ENCODE data around the gene OPRM1. TPM values are rescaled to one million over a fixed set of nuclear protein-coding genes. Genes with fewer than 3 reads are reported as not detected.

OPRM1 gene
- total RNA-seq, 3 donors from 2014 or later: not detected

DNA sequence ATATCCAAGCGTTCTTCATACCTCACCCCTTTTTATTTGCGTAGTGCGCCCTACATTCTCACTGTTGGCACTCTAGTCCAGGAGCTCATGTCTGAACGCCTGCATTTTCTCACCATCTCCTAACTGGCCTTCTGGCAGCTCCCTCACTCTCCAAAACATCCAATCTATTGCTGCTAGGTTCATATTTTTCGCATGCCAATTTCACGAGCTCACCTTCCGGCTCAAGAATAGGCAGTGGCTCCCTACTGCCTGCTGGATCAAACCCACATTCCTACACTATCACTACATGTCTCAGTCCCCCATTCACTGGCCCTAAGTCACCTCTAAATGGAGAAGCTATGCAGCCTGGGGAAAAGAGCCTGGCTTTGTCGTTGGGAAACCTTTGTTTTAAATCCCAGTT is 202.5 kb downstream of the OPRM1 start:
- Histone ChIP-seq H3K27ac (no peak overlapping the region), H3K36me3 (no peaks in the 10 kb centered on the region), H3K9me3 (no peaks in the 10 kb centered on the region), H3K27me3 (no peaks in the 10 kb centered on the region), H3K4me3 (no peak overlapping the region), H3K4me1 (no peaks in the 10 kb centered on the region)
- intact Hi-C loops (cut with DNase I; ENCODE audit: low total_unique reads): loop anchor here (10.0 kb wide), 1 partner anchor 927 kb away; no protein-coding TSS in a partner anchor
- DNase-seq (ENCODE audit: low spot score in 2 of 2): no peak
- TF ChIP-seq POLR2A (IDR thresholded peaks at IDR 0.05) (no peak), POLR2AphosphoS5 (IDR thresholded peaks at IDR 0.05) (no peak)
- TF ChIP-seq, protein P1, sequence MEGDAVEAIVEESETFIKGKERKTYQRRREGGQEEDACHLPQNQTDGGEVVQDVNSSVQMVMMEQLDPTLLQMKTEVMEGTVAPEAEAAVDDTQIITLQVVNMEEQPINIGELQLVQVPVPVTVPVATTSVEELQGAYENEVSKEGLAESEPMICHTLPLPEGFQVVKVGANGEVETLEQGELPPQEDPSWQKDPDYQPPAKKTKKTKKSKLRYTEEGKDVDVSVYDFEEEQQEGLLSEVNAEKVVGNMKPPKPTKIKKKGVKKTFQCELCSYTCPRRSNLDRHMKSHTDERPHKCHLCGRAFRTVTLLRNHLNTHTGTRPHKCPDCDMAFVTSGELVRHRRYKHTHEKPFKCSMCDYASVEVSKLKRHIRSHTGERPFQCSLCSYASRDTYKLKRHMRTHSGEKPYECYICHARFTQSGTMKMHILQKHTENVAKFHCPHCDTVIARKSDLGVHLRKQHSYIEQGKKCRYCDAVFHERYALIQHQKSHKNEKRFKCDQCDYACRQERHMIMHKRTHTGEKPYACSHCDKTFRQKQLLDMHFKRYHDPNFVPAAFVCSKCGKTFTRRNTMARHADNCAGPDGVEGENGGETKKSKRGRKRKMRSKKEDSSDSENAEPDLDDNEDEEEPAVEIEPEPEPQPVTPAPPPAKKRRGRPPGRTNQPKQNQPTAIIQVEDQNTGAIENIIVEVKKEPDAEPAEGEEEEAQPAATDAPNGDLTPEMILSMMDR (IDR thresholded peaks at IDR 0.05): no peak

DNA sequence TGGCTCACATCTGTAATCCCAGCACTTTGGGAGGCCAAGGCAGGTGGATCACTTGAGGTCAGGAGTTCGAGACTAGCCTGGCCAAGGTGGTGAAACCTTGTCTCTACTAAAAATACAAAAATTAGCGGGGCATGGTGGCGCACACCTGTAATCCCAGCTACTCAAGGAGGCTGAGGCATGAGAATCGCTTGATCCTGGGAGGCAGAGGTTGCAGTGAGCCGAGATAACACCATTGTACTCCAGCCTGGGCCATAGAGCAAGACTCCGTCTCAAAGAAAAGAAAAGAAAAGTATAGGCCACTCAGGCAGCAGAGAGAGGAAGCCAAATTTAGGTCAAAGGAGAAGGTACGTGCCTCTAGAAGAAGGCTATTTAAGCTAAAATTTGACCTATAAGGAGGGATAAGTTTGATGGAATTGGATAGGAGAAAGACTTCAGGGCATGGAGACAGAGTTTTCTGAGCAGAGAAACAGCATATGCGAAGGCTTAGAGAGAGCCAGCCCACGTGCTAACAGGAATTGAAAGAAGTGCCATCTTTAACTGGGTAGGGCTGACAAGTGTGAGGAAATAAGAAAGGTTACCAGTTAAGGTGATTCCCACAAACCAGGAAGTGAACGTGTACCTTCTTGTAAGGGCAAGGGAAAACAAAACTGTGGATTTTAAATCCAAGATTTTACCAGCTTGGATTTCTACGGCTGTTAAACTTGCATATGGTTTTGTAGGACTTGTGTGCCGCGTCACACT is 203.7 kb downstream of the OPRM1 start:
- Histone ChIP-seq H3K4me1 (no peaks in the 10 kb centered on the region), H3K36me3 (no peaks in the 10 kb centered on the region), H3K9me3 (no peaks in the 10 kb centered on the region), H3K27me3 (no peaks in the 10 kb centered on the region), H3K4me3 (no peak overlapping the region), H3K27ac (no peak overlapping the region)
- intact Hi-C loops (cut with DNase I; ENCODE audit: low total_unique reads): loop anchor here (10.0 kb wide), 1 partner anchor 928 kb away; no protein-coding TSS in a partner anchor
- no peak for TF ChIP-seq POLR2AphosphoS5 (IDR thresholded peaks at IDR 0.05)
- TF ChIP-seq POLR2A (IDR thresholded peaks at IDR 0.05): no peak
- TF ChIP-seq, protein P1 (IDR thresholded peaks at IDR 0.05): no peak
- DNase-seq (ENCODE audit: low spot score in 2 of 2): no peak

DNA sequence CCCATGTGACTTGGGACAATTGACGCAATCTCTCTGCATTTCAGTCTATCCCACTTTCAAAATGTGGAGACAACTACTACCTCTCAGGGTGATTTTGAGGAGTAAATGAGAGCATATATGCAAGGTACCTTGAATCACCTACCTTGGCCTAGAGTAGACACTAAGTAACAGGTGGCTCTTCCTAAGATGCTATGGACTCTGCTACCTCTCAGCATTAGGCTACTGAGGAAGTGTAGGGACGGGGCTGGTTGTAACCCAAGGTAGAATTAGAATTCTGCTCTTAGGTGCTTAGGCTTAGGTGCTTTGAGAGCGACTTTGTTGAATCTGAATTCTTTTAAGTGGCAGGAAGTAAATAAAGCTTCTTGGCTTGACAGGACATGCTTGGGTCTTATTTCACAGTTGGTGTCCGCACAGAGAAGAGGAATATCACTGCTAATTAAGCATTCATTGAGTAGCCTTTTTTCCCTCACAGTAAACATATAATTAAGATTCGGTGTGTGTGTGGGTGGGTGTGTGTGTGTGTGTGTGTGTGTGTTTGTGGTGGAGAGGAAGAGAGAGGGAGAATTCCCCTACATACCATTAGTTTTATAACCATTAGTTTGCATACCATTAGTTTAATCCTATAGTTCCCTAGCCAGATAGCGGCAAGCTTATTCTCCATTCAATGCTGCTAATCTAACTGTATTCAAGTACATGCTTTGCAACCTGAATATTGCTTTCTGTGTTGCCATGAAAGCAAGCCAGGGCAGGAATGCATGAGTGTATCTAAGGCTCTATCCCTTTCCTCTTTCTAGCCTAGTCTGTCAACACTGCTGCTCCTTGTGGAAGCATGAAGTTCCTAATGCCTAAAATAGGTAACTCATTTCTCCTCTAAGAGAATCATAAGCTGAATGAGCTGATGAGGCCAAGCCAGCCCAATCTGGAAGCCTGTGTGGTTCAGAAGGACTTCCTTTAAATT is 205.0 kb downstream of the OPRM1 start:
- intact Hi-C loops (cut with DNase I; ENCODE audit: low total_unique reads): loop anchor here (10.0 kb wide), 1 partner anchor 929 kb away; no protein-coding TSS in a partner anchor
- H3K9me3 ChIP-seq: no peaks in the 10 kb centered on the region
- H3K4me1 ChIP-seq: no peaks in the 10 kb centered on the region
- H3K36me3 ChIP-seq: no peaks in the 10 kb centered on the region
- DNase-seq (ENCODE audit: low spot score in 2 of 2): no peak
- no peaks in the 10 kb centered on the region for H3K27me3 ChIP-seq
- no peak overlapping the region for H3K4me3 ChIP-seq
- TF ChIP-seq POLR2AphosphoS5 (IDR thresholded peaks at IDR 0.05): no peak
- TF ChIP-seq, protein P1 (IDR thresholded peaks at IDR 0.05): no peak
- no peak for TF ChIP-seq POLR2A (IDR thresholded peaks at IDR 0.05)
- H3K27ac ChIP-seq: peak overlapping the region; percentile 3 to 43

DNA sequence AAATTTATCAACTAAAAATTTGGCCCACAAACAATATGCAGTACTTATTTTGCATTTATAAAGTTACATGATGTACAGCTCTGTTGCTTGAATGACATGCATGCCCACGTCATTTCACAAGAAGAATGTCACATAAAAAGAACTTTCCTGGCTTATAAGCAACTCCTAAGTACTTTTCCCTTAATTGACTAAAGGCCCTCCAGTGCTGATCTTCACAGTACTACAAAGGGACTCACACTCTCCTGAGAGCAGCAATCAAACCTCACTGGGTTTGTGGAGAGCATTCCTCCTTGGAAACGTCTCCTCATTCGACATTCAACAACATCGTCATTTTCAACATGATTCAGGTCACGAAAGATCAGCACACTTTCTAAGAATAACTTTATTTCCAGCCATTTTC is 206.5 kb downstream of the OPRM1 start:
- Histone ChIP-seq H3K27ac (no peak overlapping the region), H3K9me3 (no peaks in the 10 kb centered on the region), H3K36me3 (no peaks in the 10 kb centered on the region), H3K4me1 (no peaks in the 10 kb centered on the region), H3K4me3 (no peak overlapping the region), H3K27me3 (no peaks in the 10 kb centered on the region)
- no peak for DNase-seq (ENCODE audit: low spot score in 2 of 2)
- intact Hi-C loops (cut with DNase I; ENCODE audit: low total_unique reads): loop anchor here (10.0 kb wide), 1 partner anchor 931 kb away; no protein-coding TSS in a partner anchor
- TF ChIP-seq, protein P1 (IDR thresholded peaks at IDR 0.05): no peak
- TF ChIP-seq POLR2AphosphoS5 (IDR thresholded peaks at IDR 0.05) (no peak), POLR2A (IDR thresholded peaks at IDR 0.05) (no peak)

Measured in breast epithelium (tissue), 4 donors.